ENCODE results near the gene APC. TPM values are rescaled to one million over a fixed set of nuclear protein-coding genes. Genes with fewer than 3 reads are reported as not detected.

APC gene
- polyA plus RNA-seq, 1 experiment: 25.7 TPM

GRCh38 chr5:112795342-112795741 is 57.7 kb downstream of the APC start:
- ChIA-PET POLR2A (no interaction called here), CTCF (interaction anchor here (1.6 to 2.2 kb wide), 2 partner anchors 53 to 245 kb away, joined by 5 to 10 read pairs; no protein-coding TSS in a partner anchor)
- TF ChIP-seq, protein P1, sequence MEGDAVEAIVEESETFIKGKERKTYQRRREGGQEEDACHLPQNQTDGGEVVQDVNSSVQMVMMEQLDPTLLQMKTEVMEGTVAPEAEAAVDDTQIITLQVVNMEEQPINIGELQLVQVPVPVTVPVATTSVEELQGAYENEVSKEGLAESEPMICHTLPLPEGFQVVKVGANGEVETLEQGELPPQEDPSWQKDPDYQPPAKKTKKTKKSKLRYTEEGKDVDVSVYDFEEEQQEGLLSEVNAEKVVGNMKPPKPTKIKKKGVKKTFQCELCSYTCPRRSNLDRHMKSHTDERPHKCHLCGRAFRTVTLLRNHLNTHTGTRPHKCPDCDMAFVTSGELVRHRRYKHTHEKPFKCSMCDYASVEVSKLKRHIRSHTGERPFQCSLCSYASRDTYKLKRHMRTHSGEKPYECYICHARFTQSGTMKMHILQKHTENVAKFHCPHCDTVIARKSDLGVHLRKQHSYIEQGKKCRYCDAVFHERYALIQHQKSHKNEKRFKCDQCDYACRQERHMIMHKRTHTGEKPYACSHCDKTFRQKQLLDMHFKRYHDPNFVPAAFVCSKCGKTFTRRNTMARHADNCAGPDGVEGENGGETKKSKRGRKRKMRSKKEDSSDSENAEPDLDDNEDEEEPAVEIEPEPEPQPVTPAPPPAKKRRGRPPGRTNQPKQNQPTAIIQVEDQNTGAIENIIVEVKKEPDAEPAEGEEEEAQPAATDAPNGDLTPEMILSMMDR (IDR thresholded peaks at IDR 0.05; ENCODE audit: low read depth, low read length): no peak

GRCh38 chr5:112795944-112796678 is 58.4 kb downstream of the APC start:
- CTCF ChIA-PET: interaction anchor here (1.6 to 2.2 kb wide), 2 partner anchors 52 to 245 kb away, joined by 5 to 10 read pairs; no protein-coding TSS in a partner anchor
- H3K27ac ChIP-seq (ENCODE audit: low read depth, low read length): no peak overlapping the region

More at GRCh38 chr5:112795342-112795741, 57.7 kb downstream of the APC start:
- no peak overlapping the region for H3K4me3 ChIP-seq (ENCODE audit: low read depth, low read length)
- no peaks in the 10 kb centered on the region for H3K27me3 ChIP-seq (ENCODE audit: control insufficient read depth, insufficient read depth, low read length)
- no peaks in the 10 kb centered on the region for H3K9me3 ChIP-seq (ENCODE audit: control insufficient read depth, insufficient read depth, low read length)
- no peak for DNase-seq (ENCODE audit: low read depth, low spot score)
- no peak overlapping the region for H3K27ac ChIP-seq (ENCODE audit: low read depth, low read length)

GRCh38 chr5:112799661-112800060 is 62.0 kb downstream of the APC start:
- TF ChIP-seq, protein P1 (IDR thresholded peaks at IDR 0.05; ENCODE audit: low read depth, low read length): no peak
- Histone ChIP-seq H3K27ac (ENCODE audit: low read depth, low read length) (no peak overlapping the region), H3K9me3 (ENCODE audit: control insufficient read depth, insufficient read depth, low read length) (no peaks in the 10 kb centered on the region), H3K27me3 (ENCODE audit: control insufficient read depth, insufficient read depth, low read length) (no peaks in the 10 kb centered on the region), H3K4me3 (ENCODE audit: low read depth, low read length) (no peak overlapping the region)
- CTCF ChIA-PET: no interaction called here
- POLR2A ChIA-PET: no interaction called here
- no peak for DNase-seq (ENCODE audit: low read depth, low spot score)

More at GRCh38 chr5:112795944-112796678, 58.4 kb downstream of the APC start:
- POLR2A ChIA-PET: no interaction called here
- Histone ChIP-seq H3K4me3 (ENCODE audit: low read depth, low read length) (no peak overlapping the region), H3K9me3 (ENCODE audit: control insufficient read depth, insufficient read depth, low read length) (no peaks in the 10 kb centered on the region), H3K27me3 (ENCODE audit: control insufficient read depth, insufficient read depth, low read length) (no peaks in the 10 kb centered on the region)
- DNase-seq (ENCODE audit: low read depth, low spot score): no peak
- TF ChIP-seq, protein P1 (IDR thresholded peaks at IDR 0.05; ENCODE audit: low read depth, low read length): no peak

- TF ChIP-seq, protein P1 (IDR thresholded peaks at IDR 0.05; ENCODE audit: low read depth, low read length): no peak
- DNase-seq (ENCODE audit: low read depth, low spot score): no peak
- Histone ChIP-seq H3K27ac (ENCODE audit: low read depth, low read length) (no peak overlapping the region), H3K9me3 (ENCODE audit: control insufficient read depth, insufficient read depth, low read length) (no peaks in the 10 kb centered on the region), H3K27me3 (ENCODE audit: control insufficient read depth, insufficient read depth, low read length) (no peaks in the 10 kb centered on the region), H3K4me3 (ENCODE audit: low read depth, low read length) (no peak overlapping the region)
- ChIA-PET CTCF (interaction anchor here (0.6 kb wide), 1 partner anchor 11 kb away, joined by 9 read pairs; no protein-coding TSS in a partner anchor), POLR2A (no interaction called here)
Measured at GRCh38 chr5:112800891-112801290, 63.2 kb downstream of the APC start.

DNA sequence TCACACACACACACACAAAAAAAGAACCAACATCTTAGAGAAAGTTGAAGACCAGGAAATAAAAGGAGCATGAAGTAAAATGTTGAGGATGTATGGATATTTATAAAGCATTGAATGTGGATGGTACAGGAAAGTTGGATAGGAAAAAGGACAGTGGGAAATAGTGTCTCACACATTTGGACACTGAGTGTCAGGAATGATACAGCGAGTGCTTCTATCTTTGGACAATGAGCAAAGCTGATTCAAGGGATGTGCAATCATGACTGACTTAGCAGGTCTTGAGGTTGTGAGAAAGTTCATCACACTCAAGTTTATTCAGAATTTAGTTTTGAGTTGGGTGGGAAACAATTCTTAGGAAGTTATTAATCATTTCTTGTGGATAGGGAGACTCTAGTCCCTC is 73.3 kb downstream of the APC start:
- Histone ChIP-seq H3K27ac (ENCODE audit: low read depth, low read length) (no peak overlapping the region), H3K9me3 (ENCODE audit: control insufficient read depth, insufficient read depth, low read length) (no peaks in the 10 kb centered on the region), H3K4me3 (ENCODE audit: low read depth, low read length) (no peak overlapping the region), H3K27me3 (ENCODE audit: control insufficient read depth, insufficient read depth, low read length) (no peaks in the 10 kb centered on the region)
- ChIA-PET POLR2A (no interaction called here), CTCF (no interaction called here)
- TF ChIP-seq, protein P1 (IDR thresholded peaks at IDR 0.05; ENCODE audit: low read depth, low read length): no peak
- no peak for DNase-seq (ENCODE audit: low read depth, low spot score)
